GM21390 (cell line): Measurements from ENCODE around the gene OR4F3.
"Not testable (repeated sequence)": the region's sequence is repeated elsewhere in the genome, so short reads cannot be mapped to it uniquely, and the experiment has no call there.

ENCODE experiments used
- ATAC-seq: cut with Tn5 transposase; IDR thresholded peaks from one replicate; pipeline ENCODE4 v1.9.1; 2021; ENCODE audit not compliant: unreplicated experiment

Gene OR4F3

GRCh38 chr5:181366968-181367367 lies at the start of gene OR4F3:
Gene OR4F3, plus strand, starts transcription at chr5:181367268.
- not testable (repeated sequence) for ATAC-seq
